PC-3 (cell line): Measurements from ENCODE around the gene ACAT2. TPM values are rescaled to one million over a fixed set of nuclear protein-coding genes. Genes with fewer than 3 reads are reported as not detected.
A peak's percentile ranks its signal among the peaks of the same experiment; 100 is the strongest.

Source experiments
- ATAC-seq: fragments of 200-7000 bp; cut with Tn5 transposase; 2 replicates; pipeline ENCODE4 v1.9.1; 2020; ENCODE audit warnings: mild to moderate bottlenecking, moderate library complexity
- BruUV-seq: library from RNA; stranded (reverse); fragments of 400-500 nt; replicated peaks from 2 replicates; lab custom pipeline; 2021; lab: Mats Ljungman, UMichigan
- CTCF ChIA-PET: fragments of 300-600 bp; sonication (Branson Sonifier 250); formaldehyde crosslinking; loops from one replicate; lab custom pipeline; 2022; ENCODE audit warnings: antibody characterized with exemption; lab: Charles Lee
- POLR2A ChIA-PET: fragments of 300-600 bp; sonication (Branson Sonifier 250); formaldehyde crosslinking; loops from one replicate; lab custom pipeline; 2022; ENCODE audit warnings: antibody characterized with exemption; ENCODE audit not compliant: unreplicated experiment; lab: Charles Lee
- DNase-seq: peaks from one replicate; pipeline ENCODE4 v3.0.0-alpha.2; 2015
- H2AFZ ChIP-seq: fragments of 300-600 bp; sonication (generic); 2 replicates; pipeline ENCODE4 v1.6.0; 2016; ENCODE audit warnings: antibody characterized with exemption, low read length
- H3F3A ChIP-seq: fragments of 300-600 bp; sonication (generic); one replicate; pipeline ENCODE4 v1.6.0; 2017; ENCODE audit warnings: antibody characterized with exemption, low read length, control low read depth, mild to moderate bottlenecking; ENCODE audit not compliant: unreplicated experiment
- H3K27ac ChIP-seq: fragments of 300-600 bp; sonication (generic); 2 replicates; pipeline ENCODE4 v1.5.1; 2016; ENCODE audit warnings: mild to moderate bottlenecking, low read length
- H3K27me3 ChIP-seq: fragments of 300-600 bp; sonication (generic); 2 replicates; pipeline ENCODE4 v1.6.1; 2016; ENCODE audit warnings: low read length, mixed read lengths
- H3K36me3 ChIP-seq: fragments of 300-600 bp; sonication (generic); 2 replicates; pipeline ENCODE4 v1.6.1; 2016; ENCODE audit warnings: low read depth, mixed run types, low read length, mixed read lengths
- H3K4me1 ChIP-seq: fragments of 300-600 bp; sonication (generic); 2 replicates; pipeline ENCODE4 v1.5.1; 2016; ENCODE audit warnings: low read length; ENCODE audit not compliant: insufficient read depth
- H3K4me2 ChIP-seq: fragments of 300-600 bp; sonication (generic); 2 replicates; pipeline ENCODE4 v1.6.0; 2016; ENCODE audit warnings: low read length
- H3K4me3 ChIP-seq: fragments of 300-600 bp; sonication (generic); 2 replicates; pipeline ENCODE4 v1.5.1; 2016; ENCODE audit warnings: mild to moderate bottlenecking, low read length, mixed read lengths
- H3K79me2 ChIP-seq: fragments of 300-600 bp; sonication (generic); 2 replicates; pipeline ENCODE4 v1.6.1; 2017; ENCODE audit warnings: low read length, mixed read lengths
- H3K9ac ChIP-seq: fragments of 300-600 bp; sonication (generic); 2 replicates; pipeline ENCODE4 v1.6.0; 2016; ENCODE audit warnings: mild to moderate bottlenecking, low read length
- H3K9me2 ChIP-seq: fragments of 300-600 bp; sonication (generic); replicated peaks from 2 replicates; pipeline ENCODE4 v1.6.1; 2016; ENCODE audit warnings: mixed run types, low read length, mixed read lengths
- H3K9me3 ChIP-seq: fragments of 300-600 bp; sonication (generic); 2 replicates; pipeline ENCODE4 v1.6.1; 2016; ENCODE audit warnings: low read length, mixed read lengths
- H4K20me1 ChIP-seq: fragments of 300-600 bp; sonication (generic); 2 replicates; pipeline ENCODE4 v1.6.1; 2016; ENCODE audit warnings: low read length, mixed read lengths
- CTCF ChIP-seq: fragments of 300-600 bp; sonication (generic); conservative IDR thresholded peaks from 2 replicates; pipeline ENCODE4 v1.5.1; 2017; ENCODE audit warnings: antibody characterized with exemption, low read depth, mild to moderate bottlenecking, low read length
- EZH2 ChIP-seq: fragments of 300-600 bp; sonication (generic); IDR thresholded peaks from one replicate; pipeline ENCODE4 v1.6.1; 2017; ENCODE audit warnings: antibody characterized with exemption, mild to moderate bottlenecking, low read length; ENCODE audit not compliant: unreplicated experiment
- EZH2phosphoT487 ChIP-seq: fragments of 300-600 bp; sonication (generic); IDR thresholded peaks from 2 replicates; pipeline ENCODE4 v1.6.1; 2018; ENCODE audit warnings: mild to moderate bottlenecking, antibody characterized with exemption, low read length, borderline replicate concordance
- intact Hi-C: fragments of 100-400 bp; cut with micrococcal nuclease; formaldehyde crosslinking; loops from 2 replicates; pipeline ENCODE4 v1.9.0; 2023
- total RNA-seq: library from RNA; depleted of rRNA; stranded (reverse); fragments of >200 nt; gene quantifications from 2 replicates; pipeline ENCODE4 v1.2.3, GENCODE V29; 2014

Gene ACAT2
- total RNA-seq, 1 experiment from 2014 or later = 36.0 TPM

GRCh38 chr6:159716247-159717096 is 45.4 kb upstream of the ACAT2 start:
- no peak overlapping the region for H3K9ac ChIP-seq
- peak overlapping the region; percentile 52 for H3K27ac ChIP-seq
- H3K4me1 ChIP-seq = peaks cover 9% of the 10 kb centered on the region
- H2AFZ ChIP-seq = no peak overlapping the region
- ATAC-seq (no peak), DNase-seq (peak; percentile 61)
- no peaks in the 10 kb centered on the region for H3K9me3 ChIP-seq
- POLR2A ChIA-PET = no interaction called here
- peaks cover 5% of the 10 kb centered on the region for H3K79me2 ChIP-seq
- no peak for TF ChIP-seq EZH2phosphoT487
- TF ChIP-seq CTCF = no peak
- TF ChIP-seq EZH2 = no peak
- H3K4me3 ChIP-seq = no peak overlapping the region
- CTCF ChIA-PET = no interaction called here
- BruUV-seq = no TSS peak
- H3F3A ChIP-seq = no peaks in the 10 kb centered on the region
- intact Hi-C loops = no loop called here
- H3K27me3 ChIP-seq = no peaks in the 10 kb centered on the region
- H4K20me1 ChIP-seq = no peaks in the 10 kb centered on the region
- no peak overlapping the region for H3K4me2 ChIP-seq
- H3K36me3 ChIP-seq = no peaks in the 10 kb centered on the region
- H3K9me2 ChIP-seq = no peaks in the 10 kb centered on the region

- no peaks in the 10 kb centered on the region for H3F3A ChIP-seq
- POLR2A ChIA-PET = no interaction called here
- DNase-seq = no peak
- no peak for TF ChIP-seq EZH2phosphoT487
- no peaks in the 10 kb centered on the region for H3K27me3 ChIP-seq
- no peaks in the 10 kb centered on the region for H3K9me2 ChIP-seq
- H3K4me1 ChIP-seq = peaks cover 9% of the 10 kb centered on the region
- peaks cover 24% of the 10 kb centered on the region for H3K79me2 ChIP-seq
- no peak overlapping the region for H3K27ac ChIP-seq
- no peak overlapping the region for H3K9ac ChIP-seq
- no peak for ATAC-seq
- intact Hi-C loops = no loop called here
- no peak overlapping the region for H2AFZ ChIP-seq
- CTCF ChIA-PET = no interaction called here
- no peaks in the 10 kb centered on the region for H3K9me3 ChIP-seq
- no peak overlapping the region for H3K4me2 ChIP-seq
- no peaks in the 10 kb centered on the region for H3K36me3 ChIP-seq
- H4K20me1 ChIP-seq = no peaks in the 10 kb centered on the region
- H3K4me3 ChIP-seq = no peak overlapping the region
- BruUV-seq = no TSS peak
Measured at GRCh38 chr6:159718634-159719033, 43.2 kb upstream of the ACAT2 start.

GRCh38 chr6:159719287-159719686 is 42.6 kb upstream of the ACAT2 start:
- POLR2A ChIA-PET = no interaction called here
- no TSS peak for BruUV-seq
- no peaks in the 10 kb centered on the region for H3K9me3 ChIP-seq
- no peaks in the 10 kb centered on the region for H3K9me2 ChIP-seq
- no peak overlapping the region for H2AFZ ChIP-seq
- no peak overlapping the region for H3K27ac ChIP-seq
- no peaks in the 10 kb centered on the region for H3F3A ChIP-seq
- CTCF ChIA-PET = no interaction called here
- H3K27me3 ChIP-seq = no peaks in the 10 kb centered on the region
- intact Hi-C loops = no loop called here
- H3K4me1 ChIP-seq = peaks cover 9% of the 10 kb centered on the region
- H3K36me3 ChIP-seq = no peaks in the 10 kb centered on the region
- TF ChIP-seq EZH2 (no peak), CTCF (no peak), EZH2phosphoT487 (no peak)
- no peak overlapping the region for H3K4me2 ChIP-seq
- H3K9ac ChIP-seq = no peak overlapping the region
- H4K20me1 ChIP-seq = no peaks in the 10 kb centered on the region
- peaks cover 30% of the 10 kb centered on the region for H3K79me2 ChIP-seq
- ATAC-seq (no peak), DNase-seq (no peak)
- no peak overlapping the region for H3K4me3 ChIP-seq
